IgD-negative memory B cell (primary cell): ENCODE results near the gene SPATA33. TPM values are rescaled to one million over a fixed set of nuclear protein-coding genes. Genes with fewer than 3 reads are reported as not detected.

Experiments used
- H3K27ac Mint-ChIP-seq, 3 donors: one replicate each; pipeline ENCODE4 v1.8.0; 2020 to 2022; ENCODE audit warnings: mild to moderate bottlenecking in 3 of 3, mixed read lengths in 3 of 3, moderate library complexity in 1 of 3
- H3K27me3 Mint-ChIP-seq: one replicate; pipeline ENCODE4 v1.8.0; 2021; ENCODE audit warnings: mixed read lengths
- H3K36me3 Mint-ChIP-seq: one replicate; pipeline ENCODE4 v1.8.0; 2020; ENCODE audit warnings: mild to moderate bottlenecking, mixed read lengths
- H3K4me1 Mint-ChIP-seq, 3 donors: one replicate each; pipeline ENCODE4 v1.8.0; 2020 to 2022; ENCODE audit warnings: mixed read lengths in 3 of 3, mild to moderate bottlenecking in 1 of 3
- H3K4me3 Mint-ChIP-seq, 4 donors: one replicate each; pipeline ENCODE4 v1.8.0; 2020 to 2022; ENCODE audit warnings: mild to moderate bottlenecking in 4 of 4, mixed read lengths in 4 of 4, moderate library complexity in 3 of 4
- H3K9me3 Mint-ChIP-seq, 3 donors: one replicate each; pipeline ENCODE4 v1.8.0; 2020 to 2021; ENCODE audit warnings: mixed read lengths in 3 of 3, mild to moderate bottlenecking in 1 of 3
- polyA plus RNA-seq: library from polyadenylated mRNA; unstranded; fragments of 300-500 nt; fragmentation: Illumina TruSeq; gene quantifications from one replicate; pipeline ENCODE4 v1.2.3, GENCODE V29; 2021

SPATA33 gene
- polyA plus RNA-seq, 1 donor from 2014 or later, result 3.5 TPM

DNA sequence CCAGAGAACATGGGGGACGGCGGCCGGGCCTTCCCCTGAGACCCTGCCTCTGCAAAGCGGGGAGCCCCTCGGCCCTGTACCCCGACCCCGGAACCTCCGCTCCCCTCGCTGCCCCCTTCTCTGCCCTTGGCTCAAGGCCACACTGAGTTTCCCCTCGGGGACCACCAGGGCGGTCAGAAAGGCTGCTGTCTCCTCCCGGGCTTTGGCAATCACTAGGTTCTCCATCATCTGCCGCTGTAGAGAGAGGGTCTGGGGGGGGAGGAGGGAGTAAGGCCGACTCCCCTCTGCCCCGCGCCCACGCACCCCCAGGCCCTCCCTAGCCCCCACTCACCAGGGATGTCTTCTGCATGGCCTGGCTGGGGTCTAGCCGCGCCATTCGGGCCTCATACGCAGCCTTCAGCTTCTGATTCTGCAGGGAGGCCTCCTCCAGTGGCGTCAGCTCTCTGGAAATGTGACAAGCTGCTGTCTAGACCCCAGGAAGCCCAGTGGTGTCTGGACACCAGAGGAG, 54.7 kb downstream of the SPATA33 start:
- Mint-ChIP-seq H3K4me1 (peaks cover 0 to 5% (median 2%) of the 10 kb centered on the region in 3 donors), H3K36me3 (no peaks in the 10 kb centered on the region), H3K9me3 (no peaks in the 10 kb centered on the region), H3K4me3 (peak overlapping the region; percentile 9 to 86 (median 71)), H3K27me3 (no peaks in the 10 kb centered on the region), H3K27ac (no peak overlapping the region)

DNA sequence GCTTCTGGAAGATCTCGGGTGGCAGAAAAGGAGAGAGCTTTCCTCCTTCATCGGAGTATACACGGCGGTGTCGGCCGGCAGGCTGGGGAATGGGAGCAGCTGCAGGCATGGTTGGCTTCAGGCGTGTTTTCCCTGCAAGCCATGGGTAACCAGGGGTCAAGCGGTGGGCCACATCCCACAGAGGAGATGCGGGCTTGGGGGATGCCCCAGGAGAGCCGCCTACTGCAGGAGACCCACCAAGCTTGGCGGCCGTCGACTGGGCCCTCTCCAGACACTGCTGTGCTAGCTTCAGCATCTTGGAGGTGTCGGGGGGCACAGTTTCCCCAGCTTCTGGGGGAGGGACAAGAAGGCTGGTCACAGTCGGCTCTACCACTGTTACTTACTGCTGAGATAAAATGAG, 58.9 kb downstream of the SPATA33 start:
- H3K27me3 Mint-ChIP-seq, result no peaks in the 10 kb centered on the region
- H3K4me1 Mint-ChIP-seq, result peaks cover 6 to 11% (median 9%) of the 10 kb centered on the region in 3 donors
- no peak overlapping the region for H3K4me3 Mint-ChIP-seq
- no peaks in the 10 kb centered on the region for H3K36me3 Mint-ChIP-seq
- no peak overlapping the region for H3K27ac Mint-ChIP-seq
- H3K9me3 Mint-ChIP-seq, result no peaks in the 10 kb centered on the region

DNA sequence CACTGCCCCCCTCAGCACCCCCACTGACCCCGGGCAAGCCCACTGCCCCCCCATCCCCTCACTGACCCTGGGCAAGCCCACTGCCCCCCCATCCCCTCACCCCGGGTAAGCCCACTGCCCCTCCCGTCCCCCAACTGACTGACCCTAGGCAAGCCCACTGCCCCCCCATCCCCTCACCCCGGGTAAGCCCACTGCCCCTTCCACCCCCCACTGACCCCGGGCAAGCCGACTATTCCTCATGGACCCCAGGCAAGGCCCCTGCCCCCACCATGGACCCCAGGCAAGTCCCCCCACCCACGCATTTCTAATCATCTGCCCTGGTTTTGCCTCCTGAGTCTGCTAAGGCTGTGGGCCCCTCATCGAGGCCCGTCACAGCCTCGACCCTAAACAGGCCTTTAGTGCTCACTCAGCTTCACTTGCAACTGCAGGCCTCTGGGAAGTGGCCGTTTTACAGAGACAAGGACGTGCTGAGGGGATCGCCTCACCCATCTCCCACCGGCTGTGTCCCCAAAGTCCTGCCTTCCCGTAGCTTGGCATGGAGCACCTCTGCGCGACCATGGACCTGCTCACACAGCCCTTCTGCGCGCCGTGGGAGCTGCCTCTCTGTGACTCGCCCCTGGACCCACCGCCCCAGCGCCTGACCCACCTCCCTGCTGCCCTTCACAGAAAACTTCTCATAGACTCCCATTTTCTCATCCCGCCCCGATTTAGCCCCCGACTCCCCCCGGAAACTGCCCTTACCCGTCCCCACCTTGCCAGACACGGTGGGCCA, 59.5 kb downstream of the SPATA33 start:
- Mint-ChIP-seq H3K36me3 (no peaks in the 10 kb centered on the region), H3K27ac (no peak overlapping the region), H3K4me3 (no peak overlapping the region), H3K27me3 (no peaks in the 10 kb centered on the region), H3K4me1 (peaks cover 6 to 11% (median 9%) of the 10 kb centered on the region in 3 donors), H3K9me3 (no peaks in the 10 kb centered on the region)

DNA sequence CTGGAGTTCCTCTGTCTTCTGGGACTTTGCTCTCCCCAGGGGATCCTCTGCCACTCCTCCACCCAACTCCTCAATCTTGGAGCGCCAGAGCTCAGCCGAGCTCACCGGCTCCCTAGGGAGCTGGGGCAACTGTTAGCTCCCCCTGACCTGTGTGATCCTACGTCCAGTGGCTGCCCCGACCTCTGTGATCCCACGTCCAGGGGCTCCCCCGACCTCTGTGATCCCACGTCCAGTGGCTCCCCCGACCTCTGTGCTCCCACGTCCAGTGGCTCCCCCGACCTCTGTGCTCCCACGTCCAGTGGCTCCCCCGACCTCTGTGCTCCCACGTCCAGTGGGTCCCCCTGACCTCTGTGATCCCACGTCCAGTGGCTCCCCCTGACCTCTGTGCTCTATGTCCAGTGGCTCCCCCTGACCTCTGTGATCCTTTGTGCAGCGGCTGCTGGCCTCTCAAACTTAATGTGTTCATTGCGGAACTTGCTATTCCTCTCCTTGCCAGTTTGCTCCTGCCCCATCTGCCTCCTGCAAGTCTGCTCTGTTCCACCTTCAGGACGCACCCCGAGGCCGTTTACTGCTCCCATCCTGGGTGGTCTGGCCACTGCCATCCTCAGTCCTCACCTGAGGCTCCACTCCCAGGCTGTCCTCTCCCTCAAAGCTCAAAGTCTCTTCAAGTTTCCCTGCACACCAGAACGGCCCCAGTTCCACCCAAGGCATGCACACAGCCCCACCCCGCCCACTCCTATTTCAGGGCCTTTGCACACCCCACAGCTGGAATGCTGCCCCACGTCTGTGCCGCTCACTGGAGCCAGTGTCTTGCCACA, 60.3 kb downstream of the SPATA33 start:
- H3K27ac Mint-ChIP-seq, result peak overlapping the region in 1 of 3 donors; percentile 76
- H3K36me3 Mint-ChIP-seq, result peaks cover 3% of the 10 kb centered on the region
- peaks cover 9 to 17% (median 13%) of the 10 kb centered on the region in 3 donors for H3K4me1 Mint-ChIP-seq
- H3K27me3 Mint-ChIP-seq, result no peaks in the 10 kb centered on the region
- H3K4me3 Mint-ChIP-seq, result peak overlapping the region in 2 of 4 donors; percentile 25 to 92
- no peaks in the 10 kb centered on the region for H3K9me3 Mint-ChIP-seq

Other genes with a start within 250 kb of the SPATA33 start
- gene ANKRD11, start 167.3 kb upstream of the SPATA33 start, polyA plus RNA-seq, result 11.6 TPM
- 47.0 TPM for gene SPG7, start 149.4 kb upstream of the SPATA33 start, polyA plus RNA-seq
- 6,684 TPM for gene RPL13, start 97.2 kb upstream of the SPATA33 start, polyA plus RNA-seq
- not detected for gene CPNE7, start 82.1 kb upstream of the SPATA33 start, polyA plus RNA-seq
- not detected for gene DPEP1, start 44.2 kb upstream of the SPATA33 start, polyA plus RNA-seq
- gene CHMP1A, start 128 bp upstream of the SPATA33 start, polyA plus RNA-seq, result 63.9 TPM
- 24.0 TPM for gene CDK10, start 28.9 kb downstream of the SPATA33 start, polyA plus RNA-seq
- 12.7 TPM for gene SPATA2L, start 43.9 kb downstream of the SPATA33 start, polyA plus RNA-seq
- 1.6 TPM for gene VPS9D1, start 63.1 kb downstream of the SPATA33 start, polyA plus RNA-seq
- 24.6 TPM for gene ZNF276, start 63.7 kb downstream of the SPATA33 start, polyA plus RNA-seq
- gene FANCA, start 158.8 kb downstream of the SPATA33 start, polyA plus RNA-seq, result 23.1 TPM
- gene SPIRE2, start 170.6 kb downstream of the SPATA33 start, polyA plus RNA-seq, result 0.19 TPM
- 135 TPM for gene TCF25, start 215.8 kb downstream of the SPATA33 start, polyA plus RNA-seq